ENCODE measurements around the gene TEKTIP1.

Gene TEKTIP1

DNA sequence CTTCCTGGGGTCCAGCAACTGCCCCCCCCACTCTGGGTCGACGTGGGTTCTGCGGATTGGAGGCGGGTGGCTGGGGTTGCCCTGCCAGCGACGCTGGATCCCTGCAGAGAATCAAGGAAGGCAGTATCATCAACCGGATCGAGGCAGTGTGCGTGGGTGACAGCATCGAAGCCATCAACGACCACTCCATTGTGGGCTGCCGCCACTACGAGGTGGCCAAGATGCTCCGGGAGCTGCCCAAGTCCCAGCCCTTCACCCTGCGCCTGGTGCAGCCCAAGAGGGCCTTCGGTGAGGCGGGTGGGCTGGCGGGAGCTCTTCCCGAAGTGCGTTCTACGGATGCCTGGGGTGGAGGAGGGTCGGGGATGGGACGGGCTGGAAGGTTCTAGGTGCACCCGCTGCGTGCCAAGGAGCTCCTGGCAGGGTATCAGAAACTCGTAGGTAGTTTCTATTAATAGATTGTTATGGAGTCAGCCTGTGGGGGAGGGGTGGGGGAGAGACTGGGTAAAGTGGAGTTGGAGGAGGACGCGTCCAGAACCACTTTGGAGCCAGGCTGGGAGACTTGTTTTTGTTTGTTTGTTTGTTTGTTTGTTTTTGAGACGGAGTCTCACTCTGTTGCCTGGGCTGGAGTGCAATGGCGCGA, 47.9 kb downstream of the TEKTIP1 start:
- no peak for DNase-seq

DNA sequence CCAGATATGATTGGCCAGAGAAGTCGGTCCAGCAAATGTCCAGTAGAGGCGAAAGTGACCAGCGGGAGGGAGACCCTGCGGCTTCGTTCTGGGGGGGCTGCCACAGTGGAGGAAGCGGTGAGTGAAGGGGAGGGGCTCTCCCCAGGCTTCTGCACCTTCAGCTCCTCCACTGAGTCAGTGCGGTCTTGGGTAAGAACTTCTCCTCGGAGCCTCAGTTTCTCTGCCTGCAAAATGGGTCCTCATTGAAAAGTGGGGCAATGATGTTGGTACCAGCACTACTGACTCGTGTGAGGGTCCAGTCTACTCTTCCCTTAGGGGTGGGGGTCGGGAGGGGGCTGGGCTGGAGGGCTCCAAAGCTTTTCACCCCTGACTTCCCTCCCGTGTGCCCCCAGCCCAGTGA, 50.5 kb downstream of the TEKTIP1 start:
- no peak for DNase-seq

DNA sequence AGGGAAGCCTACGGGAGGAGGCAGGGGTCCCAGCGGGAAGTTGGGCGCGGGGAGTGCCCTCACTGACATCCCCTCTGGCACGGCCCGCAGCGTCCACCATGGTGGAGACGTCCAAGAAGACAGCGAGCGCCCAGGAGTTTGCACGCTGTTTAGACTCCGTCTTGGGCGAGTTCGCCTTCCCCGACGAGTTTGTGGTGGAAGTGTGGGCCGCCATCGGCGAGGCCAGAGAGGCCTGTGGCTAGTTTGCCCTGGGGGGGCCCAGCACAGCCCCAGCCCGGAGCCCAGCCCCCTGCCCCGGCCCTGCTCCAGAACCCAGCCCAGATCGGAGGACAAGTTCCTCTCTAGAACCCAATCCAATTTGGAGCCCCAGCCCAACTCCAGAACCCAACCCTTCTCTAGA, 51.0 kb downstream of the TEKTIP1 start:
- DNase-seq, result no peak

DNA sequence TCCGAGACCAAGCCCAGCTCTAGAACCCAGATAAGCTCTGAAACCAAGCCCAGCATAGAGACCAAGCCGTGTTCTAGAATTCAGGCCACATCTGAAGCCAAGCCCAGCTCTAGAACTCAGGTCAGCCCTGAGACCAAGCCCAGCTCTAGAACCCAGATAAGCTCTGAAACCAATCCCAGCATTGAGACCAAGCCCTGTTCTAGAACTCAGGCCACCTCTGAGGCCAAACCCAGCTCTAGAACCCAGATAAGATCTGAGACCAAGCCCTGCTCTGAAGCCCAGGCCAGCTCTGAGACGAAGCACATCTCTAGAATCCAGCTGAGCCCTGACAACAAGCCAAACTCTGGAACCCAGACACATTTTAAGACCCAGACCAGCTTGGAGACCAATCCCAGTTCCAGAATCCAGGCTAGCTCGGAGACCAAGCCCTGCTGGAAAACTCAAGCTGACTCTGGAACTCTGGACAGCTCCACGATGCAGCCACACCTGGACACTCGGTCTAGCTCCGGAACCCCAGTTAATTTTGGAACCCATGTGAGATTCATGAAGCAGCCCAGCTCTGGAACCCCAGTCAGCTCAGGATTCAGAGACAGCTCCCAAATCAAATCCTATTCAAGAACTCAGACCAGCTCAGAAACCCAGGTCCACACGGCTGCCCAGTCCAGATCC, 52.2 kb downstream of the TEKTIP1 start:
- no peak for DNase-seq

DNA sequence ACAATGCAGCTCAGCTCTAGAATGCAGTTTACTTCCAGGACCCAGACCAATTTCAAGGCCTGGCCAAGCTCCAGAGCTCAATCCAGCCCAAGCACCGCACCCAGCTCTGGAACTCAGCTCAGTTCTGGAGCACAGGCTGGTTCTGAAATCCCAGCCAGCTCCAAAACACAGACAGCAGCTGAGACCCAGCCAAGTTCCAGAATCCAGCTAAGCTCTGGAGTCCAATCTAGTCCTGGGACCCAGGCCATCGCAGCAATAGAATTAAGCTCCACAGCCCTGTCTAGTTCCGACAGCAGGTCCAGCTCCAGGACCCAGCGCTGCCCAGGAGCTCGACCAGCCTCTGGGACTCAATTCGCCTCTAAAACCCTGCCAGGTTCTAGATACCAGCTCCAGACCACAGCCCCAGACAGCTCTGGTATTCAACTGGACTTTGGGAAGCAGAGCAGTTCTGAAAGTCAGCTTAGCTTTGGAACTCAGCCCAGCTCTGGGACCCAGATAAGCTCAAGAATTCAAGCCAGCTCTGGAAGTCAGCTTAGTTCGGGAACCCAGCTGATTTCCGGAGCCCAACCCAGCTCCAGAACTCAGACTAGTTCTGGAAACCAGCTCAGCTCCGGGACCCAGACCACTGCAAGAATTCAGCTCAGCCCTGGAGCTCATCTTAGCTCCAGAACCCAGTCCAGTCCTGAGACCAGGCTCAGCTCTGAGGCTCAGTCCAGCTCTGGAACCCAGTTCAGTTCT, 53.1 kb downstream of the TEKTIP1 start:
- no peak for DNase-seq

- DNase-seq, result no peak
These were observed 54.2 kb downstream of the TEKTIP1 start for GRCh38 chr19:3593156-3593555.
